ENCODE data around the gene ROR1.
A peak's percentile ranks its signal among the peaks of the same experiment; 100 is the strongest.

The ROR1 gene

DNA sequence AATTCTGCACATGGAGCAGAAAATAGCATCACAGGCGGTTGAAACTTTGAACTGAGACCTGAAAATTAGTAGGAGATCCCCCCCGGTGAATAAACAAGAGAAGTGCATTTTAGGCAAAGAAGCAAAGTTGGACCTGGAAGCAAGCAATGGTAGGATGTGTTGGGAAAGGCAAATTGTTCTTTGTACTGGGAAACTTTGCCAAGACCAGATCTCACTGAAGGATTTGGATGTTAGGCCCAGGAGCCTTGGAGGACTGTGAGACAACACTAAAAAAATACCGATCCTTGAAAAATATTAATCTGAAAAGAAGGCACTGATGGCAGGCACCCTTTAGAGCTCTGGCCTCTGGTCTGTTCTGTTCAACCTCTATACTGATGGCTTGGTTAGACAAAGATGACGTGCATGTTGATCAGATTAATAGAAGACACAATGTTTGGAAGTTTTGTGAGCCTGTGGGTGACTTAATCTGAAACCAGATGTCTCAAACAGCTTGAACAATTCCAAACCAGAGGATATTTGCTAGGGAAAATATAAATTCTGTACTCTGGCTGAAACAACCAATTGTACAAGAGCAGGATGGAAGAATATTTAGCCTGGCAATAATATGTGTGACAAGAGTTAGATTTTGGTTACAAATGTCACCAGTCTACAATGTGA is 108.4 kb downstream of the ROR1 start:
- no peak for DNase-seq (ENCODE audit: low spot score)

DNA sequence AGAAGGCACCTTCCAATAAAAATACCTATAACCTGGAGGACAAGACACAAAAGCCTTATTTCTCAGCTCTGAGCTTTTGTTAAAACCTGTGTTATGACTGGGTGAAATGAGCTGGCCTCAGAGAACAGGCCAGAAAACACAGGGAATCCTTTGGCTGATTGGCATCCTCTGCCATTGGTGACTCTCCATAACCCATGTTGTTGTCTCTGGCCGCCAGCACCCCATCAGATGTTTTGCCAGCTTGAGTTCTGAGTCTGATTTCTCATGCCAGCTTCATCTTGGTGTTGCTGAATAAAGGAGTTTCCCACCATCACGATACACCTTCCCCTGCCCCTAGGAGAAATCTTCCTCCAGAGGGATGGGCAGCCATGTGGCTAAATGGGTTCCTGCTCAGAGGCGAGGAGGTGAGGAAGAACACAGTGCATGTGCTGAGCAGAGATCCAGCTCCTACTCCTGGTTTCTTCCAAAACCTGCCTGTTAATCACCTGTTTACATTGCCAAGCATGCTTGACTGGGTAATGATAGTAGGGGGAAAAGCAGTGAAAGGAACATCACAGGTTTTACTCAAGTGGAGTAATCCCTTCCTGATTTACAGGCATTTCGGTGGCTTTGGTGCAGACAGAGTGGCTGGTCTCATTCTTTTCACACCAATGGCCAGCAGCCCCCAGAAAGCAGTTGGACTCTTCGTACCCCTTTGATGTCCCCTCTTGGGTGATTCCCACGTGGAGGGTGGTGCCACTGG is 109.8 kb downstream of the ROR1 start:
- DNase-seq (ENCODE audit: low spot score), result no peak

DNA sequence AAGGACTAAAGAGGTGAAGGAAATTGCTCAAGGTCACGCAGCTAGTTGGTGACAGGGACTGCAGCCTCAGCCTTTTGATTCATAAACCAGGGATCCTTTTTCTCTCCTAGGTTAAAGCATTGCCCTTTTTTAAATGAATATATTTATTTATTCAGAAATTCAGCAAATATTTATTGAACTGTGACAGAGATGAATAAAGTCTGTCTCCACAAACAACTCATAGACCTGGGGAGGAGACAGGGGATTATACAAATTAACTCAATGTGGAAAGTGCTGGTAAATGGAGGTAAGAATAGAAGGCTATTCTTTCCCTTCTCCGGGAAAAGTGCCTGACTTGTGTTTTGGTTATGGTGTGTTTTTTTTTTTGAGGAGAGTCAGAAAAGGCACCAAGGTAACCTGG is 110.7 kb downstream of the ROR1 start:
- no peak for DNase-seq (ENCODE audit: low spot score)

DNA sequence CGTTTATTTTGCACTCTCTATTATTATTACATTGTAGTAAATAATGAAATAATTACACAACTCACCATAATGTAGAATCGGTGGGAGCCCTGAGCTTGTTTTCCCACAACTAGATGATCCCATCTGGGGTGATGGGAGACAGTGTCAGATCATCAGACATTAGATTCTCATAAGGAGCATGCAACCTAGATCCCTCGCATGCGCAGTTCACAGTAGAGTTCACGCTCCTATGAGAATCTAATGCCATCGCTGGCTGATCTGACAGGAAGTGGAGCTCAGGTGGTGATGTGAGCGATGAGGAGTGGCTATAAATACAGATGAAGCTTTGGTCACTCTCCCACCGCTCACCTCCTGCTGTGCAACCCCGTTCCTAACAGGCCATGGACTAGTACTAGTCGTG is 112.1 kb downstream of the ROR1 start:
- no peak for DNase-seq (ENCODE audit: low spot score)

DNA sequence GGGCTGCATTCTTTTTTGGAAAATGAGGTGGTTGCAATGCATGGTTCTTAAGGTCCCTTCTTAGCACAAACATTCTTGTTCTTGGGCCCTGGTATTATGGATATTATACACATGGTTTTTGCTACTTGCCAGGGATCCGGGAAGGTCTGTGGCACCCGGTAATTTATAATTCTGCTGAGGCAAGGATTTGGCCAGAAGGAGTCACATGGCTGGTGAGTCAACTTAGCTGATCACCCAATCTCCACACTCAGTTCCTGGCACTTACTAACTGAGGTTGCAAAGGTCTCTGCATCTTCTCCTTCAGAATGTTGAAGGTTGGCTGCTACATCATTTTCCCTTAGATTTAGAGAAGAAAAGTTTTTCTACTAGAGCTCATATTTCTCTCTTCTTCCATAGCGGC is 112.5 kb downstream of the ROR1 start:
- DNase-seq (ENCODE audit: low spot score), result no peak

DNA sequence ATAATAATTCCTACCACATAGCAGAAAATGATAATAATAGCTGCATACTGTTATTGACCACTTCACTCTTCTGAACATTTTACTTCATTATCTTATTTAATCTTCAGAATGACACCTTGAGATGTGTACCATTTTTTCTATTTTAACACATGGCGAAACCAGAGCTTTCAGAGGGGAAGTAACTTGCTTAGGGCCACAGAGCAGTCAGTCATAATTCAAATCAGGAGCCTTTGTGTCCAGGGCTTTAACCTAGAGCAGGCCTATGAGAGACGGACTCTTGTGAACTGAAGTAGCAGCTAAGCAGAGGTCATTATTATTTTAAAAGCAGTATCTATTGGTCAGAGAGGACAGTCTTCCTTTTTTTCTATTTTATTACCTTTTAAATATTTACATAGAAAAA is 114.0 kb downstream of the ROR1 start:
- DNase-seq (ENCODE audit: low spot score), result no peak

DNA sequence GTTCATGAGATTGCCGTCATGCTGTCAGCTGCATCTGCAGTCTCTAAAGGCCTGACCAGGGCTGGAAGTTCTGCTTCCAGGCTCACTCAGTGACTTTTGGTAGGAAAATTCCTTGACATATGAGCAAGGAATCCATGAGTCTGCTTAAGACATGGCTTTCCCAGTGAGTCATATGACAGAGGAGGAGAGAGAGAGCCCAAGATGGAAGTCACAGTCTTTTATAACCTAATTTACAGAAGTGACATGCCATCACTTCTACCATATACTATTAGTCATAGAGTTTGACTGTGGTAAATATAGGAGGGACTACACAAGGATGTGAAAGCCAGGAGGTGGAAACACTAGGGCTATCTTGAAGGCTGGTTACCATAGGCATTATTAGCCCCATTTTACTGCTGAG is 115.2 kb downstream of the ROR1 start:
- DNase-seq (ENCODE audit: low spot score), result no peak

DNA sequence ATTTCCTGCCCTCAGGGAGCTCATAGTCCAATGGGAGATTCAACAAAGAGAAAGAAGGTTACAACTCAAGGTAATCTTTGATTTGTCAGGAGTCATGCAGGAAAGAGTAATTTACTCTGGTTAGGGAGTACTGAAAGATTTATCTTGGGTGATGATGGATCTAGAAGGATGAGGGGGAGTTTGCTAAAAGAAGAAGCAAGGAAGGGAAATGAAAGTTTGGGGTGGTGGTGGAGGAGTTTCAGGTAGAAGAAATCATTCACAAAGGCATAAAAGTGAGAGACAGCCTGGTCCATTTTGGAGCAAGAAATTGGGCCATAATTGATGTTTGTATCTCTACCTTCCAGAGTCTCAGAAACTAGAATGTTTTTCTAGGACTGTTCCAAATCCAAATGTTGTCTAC is 116.7 kb downstream of the ROR1 start:
- no peak for DNase-seq (ENCODE audit: low spot score)

DNA sequence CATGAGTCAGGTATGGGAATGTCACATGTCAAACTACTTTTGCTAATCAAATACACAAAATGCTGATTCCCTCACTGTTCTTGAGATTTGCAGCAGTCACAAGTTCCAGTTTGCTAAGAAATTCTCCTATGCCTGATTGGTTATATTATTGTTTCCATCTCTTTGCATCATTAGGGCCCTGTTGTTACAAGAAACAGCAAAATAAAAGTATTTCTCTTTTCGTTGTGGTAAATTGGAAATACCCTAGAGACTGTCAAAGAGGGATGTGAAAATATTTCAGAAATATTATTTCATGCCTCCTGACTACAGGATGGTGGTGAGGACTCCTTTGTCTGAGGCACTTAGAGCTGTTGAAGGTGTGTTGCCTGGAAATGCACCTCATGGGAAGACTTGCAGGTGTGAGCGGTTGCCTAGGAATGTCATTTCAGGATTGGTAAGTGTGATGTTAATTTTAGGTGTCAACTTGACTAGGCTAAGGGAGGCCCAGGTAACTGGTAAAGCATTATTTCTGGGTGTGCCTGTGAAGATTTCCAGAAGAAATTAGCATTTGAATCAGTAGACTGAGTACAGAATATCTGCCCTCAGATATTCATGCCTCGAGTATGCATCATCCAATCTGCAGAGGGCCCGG is 117.4 kb downstream of the ROR1 start:
- no peak for DNase-seq (ENCODE audit: low spot score)

DNA sequence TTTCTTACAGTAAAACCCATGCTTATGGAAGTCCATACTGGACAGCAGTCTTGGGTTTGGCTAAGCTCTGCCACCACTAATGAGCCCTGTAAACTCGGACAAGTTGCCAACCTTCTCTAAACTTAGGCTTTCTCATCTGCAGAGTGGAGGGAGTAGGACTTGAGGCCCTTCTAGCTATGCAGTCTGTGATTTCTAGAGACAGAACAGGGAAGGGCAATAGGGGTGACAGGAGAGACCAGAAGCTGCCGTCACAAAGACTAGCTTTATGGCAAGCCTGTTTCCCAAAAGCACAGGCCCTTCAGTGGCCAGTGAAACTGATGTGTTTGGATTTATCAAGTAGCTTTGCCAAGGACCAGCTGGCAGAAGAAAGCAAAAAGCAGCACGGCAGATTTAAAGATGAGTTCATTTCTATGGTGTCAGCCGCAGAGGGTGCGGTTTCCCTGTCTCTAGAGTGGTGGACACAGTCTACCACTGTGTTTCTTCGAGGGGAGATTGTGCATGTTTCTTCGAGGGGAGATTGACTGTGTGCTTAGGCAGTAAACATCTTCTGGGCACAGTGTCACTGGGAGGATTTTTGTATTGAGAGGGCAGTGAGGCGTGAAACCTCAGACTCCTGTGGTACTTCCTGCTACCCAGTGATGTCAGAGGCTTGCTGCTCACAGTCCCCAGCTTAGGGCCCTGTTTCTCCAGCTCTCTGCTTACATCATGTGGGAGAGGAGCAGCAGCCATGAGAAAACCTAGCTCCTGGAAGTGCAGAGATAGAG is 119.0 kb downstream of the ROR1 start:
- DNase-seq (ENCODE audit: low spot score), result peak; percentile 10

DNA sequence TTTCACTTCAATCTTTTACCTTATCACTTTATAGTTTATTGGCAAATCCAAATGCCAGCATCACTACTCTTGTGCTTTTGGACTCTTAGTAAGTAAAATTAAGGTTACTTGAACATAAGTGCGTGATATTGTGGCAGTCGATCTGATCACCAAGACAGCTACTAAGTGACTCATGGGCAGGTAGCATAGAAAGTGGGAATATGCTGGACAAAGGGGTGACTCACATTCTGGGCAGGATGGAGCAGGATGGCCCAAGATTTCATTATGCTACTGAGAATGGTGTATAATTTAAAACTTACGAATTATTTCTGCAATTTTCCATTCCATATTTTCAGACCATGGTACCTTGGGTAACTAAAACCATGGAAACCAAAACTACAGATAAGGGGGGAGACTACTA is 120.2 kb downstream of the ROR1 start:
- DNase-seq (ENCODE audit: low spot score), result no peak

DNA sequence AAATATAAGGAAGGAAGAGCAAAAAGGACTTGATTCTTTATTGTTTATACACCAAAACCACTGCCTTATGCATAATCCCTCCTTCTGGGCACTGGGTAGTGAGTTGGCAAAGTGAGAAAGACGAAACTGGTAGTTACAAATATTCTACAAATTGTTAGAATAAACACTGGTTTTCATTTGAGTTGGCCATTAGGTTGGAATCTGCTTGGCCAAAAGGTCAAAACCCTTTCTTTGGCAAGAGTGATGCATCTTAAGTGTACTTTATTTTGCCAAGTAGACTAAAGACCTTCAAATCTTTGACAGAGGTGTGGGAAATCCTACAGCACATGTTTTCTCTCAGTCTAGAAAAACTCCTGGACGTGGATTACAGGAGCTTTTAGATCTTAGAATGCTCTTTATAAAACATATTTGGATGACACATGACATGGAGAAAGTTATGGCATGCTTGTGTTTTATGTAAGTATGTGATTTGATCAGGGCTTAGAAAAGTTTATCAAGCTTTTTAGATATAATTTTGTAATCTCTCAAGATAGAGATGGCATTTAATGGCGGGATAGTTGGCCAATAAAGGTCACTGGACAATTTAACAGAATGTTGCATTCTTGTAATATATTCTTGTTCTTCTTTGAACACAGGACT is 120.9 kb downstream of the ROR1 start:
- DNase-seq (ENCODE audit: low spot score), result no peak

DNA sequence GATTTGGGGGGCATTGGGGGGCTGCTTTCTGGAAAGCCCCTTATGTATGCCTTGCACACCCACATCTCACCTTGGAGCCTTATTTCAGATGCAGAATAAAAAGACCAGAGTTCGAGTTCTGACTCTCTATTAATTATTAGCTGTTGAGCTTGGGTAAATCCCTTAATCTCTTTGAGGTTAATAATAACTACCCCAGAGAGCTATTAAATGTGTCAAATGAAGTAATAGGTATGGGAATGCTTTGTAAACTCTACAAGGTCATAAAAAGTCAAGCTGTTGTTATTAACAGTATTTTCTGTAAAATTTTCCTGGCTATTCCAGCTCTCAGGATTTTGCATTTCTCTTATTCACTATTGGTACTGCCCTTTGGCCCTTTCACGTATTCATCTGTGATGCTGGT is 122.9 kb downstream of the ROR1 start:
- DNase-seq (ENCODE audit: low spot score), result no peak

DNA sequence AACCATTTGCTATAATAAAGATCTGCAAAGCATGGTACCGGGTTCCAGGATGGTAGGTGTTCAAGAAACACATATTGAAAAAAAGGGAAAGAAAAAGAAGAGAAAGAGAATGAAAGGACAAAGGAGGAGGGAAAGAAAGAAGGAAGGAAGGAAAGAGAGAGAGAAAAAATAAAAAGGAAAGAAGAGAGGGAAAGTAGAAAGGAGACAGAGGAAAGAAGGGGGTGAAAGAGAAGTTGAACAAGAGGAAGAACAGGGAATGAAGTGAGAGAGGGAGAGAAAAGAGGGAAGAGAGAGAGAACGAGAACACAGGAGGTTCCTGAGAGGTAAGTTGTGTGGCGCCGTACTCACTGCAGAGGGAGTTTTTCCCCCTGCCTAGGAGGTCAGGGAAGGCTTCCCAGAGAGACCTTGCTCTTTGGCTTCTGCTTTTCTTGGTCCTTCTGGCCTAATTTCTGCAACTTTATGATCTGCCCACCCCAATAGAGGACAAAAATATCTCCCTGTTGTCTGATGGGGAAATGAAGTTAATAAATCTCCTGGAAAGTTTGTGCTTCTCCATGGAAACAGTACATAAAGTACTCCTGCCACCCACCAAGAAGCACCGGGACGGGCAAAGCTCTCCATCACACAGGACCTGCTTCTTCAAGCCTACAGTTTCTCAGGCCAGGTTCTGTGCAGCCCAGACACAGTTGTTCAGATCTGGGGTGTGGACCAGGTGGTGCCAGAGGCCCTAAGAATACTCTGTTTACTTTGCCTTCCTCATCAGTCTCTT is 124.8 kb downstream of the ROR1 start:
- DNase-seq (ENCODE audit: low spot score), result no peak

DNA sequence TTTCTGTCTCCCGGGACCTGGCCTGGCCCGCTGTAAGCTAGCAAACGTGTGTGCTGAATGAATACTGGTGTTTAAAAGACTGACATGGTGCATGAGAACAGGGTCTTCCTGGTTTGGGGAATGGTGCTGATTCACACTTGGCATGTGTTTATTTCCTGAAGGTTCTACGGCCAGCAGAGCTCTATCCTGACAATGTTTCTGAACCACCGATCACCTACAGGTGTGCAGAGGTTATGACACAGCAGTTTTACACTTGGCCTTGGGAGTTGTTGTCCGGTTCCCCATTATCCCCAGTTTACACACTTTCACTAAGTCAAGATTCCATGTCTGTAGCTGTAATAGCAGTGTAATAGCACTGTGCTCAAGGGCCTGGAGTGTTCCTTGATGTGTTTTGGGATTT is 127.3 kb downstream of the ROR1 start:
- no peak for DNase-seq (ENCODE audit: low spot score)

DNA sequence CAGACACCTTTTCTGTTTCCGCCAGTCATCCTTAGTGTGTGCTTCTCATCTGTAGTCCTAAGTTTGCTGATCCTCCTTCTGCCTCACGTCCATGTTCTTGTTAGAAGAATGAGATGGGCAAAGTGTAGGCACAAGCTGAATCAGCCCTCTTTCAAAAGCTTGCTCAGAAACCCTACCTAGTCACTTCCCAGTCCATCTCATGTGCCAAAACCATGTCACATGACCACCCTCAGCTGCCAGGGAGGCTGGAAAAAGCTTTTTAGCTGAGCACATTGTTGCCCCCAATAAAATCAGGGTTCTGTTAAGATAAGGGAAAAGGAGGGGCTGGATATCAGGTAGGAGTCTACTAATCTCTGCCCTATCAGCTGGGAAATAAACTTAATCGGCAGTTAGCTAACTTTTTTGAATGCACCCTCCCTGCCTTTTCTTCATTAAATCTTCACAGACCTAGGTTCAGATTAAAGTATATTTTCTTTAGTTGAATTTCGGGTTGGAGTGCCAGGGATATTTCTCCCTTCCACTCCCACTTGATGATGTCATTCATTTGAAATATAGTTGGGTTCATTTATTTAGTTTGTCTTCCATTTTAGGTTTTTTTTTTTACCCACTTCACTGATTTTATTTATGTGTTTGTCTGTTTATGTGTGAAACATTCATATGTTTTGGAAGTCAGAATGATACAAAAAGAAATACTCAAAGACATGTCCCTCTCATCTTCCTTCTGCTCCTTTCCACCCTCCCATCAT is 129.2 kb downstream of the ROR1 start:
- DNase-seq (ENCODE audit: low spot score), result no peak

DNA sequence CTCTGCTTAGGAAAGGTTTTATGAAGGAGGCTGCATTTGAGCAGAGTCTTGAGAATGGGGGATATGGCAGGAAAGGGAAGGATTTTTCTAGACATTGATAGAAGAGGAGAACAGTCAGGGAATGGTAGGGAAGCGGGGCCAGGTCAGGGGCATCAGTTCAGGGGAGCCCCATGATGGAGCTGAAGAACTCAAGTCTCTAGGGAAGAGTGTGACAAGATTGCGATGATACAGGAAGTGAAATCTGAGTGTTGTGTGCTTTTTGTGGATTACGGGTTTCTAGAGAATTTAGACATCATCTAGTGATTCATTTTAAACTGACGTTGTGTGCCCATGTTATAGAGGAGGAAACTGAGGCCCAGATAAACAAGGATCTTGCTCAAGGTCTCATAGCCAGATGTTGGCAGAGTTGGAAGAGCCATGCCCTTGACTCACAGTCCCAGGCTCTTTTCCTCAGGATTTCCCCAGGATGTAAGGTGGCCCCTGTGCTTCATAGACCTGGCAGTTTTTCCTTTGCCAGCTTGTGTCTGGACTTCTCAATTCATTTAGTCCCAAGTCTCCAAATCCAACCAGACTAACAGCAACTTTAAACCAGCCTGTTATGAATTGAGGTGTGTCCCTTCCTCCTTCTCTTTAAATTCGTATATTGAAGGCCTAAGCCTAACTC is 130.3 kb downstream of the ROR1 start:
- no peak for DNase-seq (ENCODE audit: low spot score)

DNA sequence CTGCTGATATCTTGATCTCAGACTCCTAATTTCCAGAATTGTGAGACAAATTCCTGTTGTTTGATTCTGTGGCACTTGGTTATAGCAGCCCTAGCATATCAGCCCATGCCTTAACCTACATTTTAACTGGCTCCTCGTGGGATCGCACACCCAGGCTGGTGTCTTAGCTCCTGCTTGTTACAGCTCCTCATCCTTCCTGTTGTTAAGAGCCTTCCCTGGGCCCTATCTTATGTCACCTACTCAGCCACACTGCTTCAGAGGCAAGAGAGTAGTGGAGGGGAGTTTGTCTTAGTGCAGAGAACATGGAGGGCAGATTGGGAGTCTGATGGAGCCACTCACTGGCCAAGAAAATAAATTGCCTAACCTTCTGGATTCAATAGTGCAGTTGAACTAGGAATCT is 131.0 kb downstream of the ROR1 start:
- DNase-seq (ENCODE audit: low spot score), result no peak

DNA sequence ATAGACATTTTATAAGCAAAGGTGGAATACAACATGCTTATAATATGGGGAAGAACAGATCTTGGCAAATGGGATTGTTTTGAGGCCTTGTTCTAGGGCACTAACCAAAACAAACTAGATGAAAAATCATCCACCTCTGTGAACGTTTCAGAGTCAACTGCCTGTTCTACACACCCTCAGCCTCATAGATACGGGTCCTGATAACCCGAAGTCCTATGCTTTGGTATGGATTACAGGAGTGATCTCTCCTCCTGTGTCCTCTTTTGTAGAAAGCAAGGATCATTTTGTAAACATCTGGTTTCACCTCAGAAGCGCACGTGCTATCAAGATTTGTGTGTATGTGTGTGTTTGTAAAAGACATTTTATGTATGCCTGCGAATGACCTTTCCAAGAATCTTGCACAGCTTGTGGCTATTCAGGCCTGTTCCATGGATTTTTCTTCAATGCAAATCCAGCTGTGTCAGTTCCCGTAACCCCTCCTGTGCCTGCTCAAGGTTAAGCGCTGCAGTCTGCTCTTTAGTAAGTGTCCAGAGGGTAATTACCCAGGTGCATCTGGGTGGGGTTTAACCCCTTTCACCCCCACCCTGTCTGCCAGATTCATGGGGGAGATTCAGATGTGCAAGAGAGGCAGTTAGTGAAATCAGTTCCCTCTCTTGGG is 132.4 kb downstream of the ROR1 start:
- peak; percentile 16 for DNase-seq (ENCODE audit: low spot score)
